ENCODE measurements around the gene XXYLT1.

GRCh38 chr3:195238586-195239118 lies 32.3 kb downstream of the XXYLT1 start:
- no peak for TF ChIP-seq POLR2A (IDR thresholded peaks at IDR 0.05)
- no peak for TF ChIP-seq CTCF (IDR thresholded peaks at IDR 0.05)
